Measurements from ENCODE around the gene TXNDC16.

The TXNDC16 gene

GRCh38 chr14:52522581-52523345 is 29.5 kb downstream of the TXNDC16 start:
- no peak for TF ChIP-seq CTCF (conservative IDR thresholded peaks at IDR 0.05; ENCODE audit: low read depth)
- DNase-seq (ENCODE audit: low spot score): no peak
- POLR2A ChIA-PET (ENCODE audit: low non-redundant PET): no interaction called here
- H3K27ac ChIP-seq: no peak overlapping the region
- CTCF ChIA-PET: no interaction called here

- ChIA-PET POLR2A (ENCODE audit: low non-redundant PET) (no interaction called here), CTCF (no interaction called here)
- TF ChIP-seq CTCF (conservative IDR thresholded peaks at IDR 0.05; ENCODE audit: low read depth): no peak
- DNase-seq (ENCODE audit: low spot score): no peak
- no peak overlapping the region for H3K27ac ChIP-seq
These were observed 30.3 kb downstream of the TXNDC16 start for GRCh38 chr14:52522033-52522432.

GRCh38 chr14:52514046-52514811 is 38.1 kb downstream of the TXNDC16 start:
- no peak for DNase-seq (ENCODE audit: low spot score)
- ChIA-PET POLR2A (ENCODE audit: low non-redundant PET) (no interaction called here), CTCF (no interaction called here)
- H3K27ac ChIP-seq: no peak overlapping the region
- TF ChIP-seq CTCF (conservative IDR thresholded peaks at IDR 0.05; ENCODE audit: low read depth): no peak

- no peak for TF ChIP-seq CTCF (conservative IDR thresholded peaks at IDR 0.05; ENCODE audit: low read depth)
- no peak for DNase-seq (ENCODE audit: low spot score)
- POLR2A ChIA-PET (ENCODE audit: low non-redundant PET): no interaction called here
- no peak overlapping the region for H3K27ac ChIP-seq
- CTCF ChIA-PET: no interaction called here
These were observed 39.1 kb downstream of the TXNDC16 start for GRCh38 chr14:52513249-52513648.

- H3K27ac ChIP-seq: no peak overlapping the region
- TF ChIP-seq CTCF (conservative IDR thresholded peaks at IDR 0.05; ENCODE audit: low read depth): no peak
- DNase-seq (ENCODE audit: low spot score): no peak
- ChIA-PET CTCF (interaction anchor here (0.5 kb wide), 1 partner anchor 8 kb away, joined by 3 read pairs; no protein-coding TSS in a partner anchor), POLR2A (ENCODE audit: low non-redundant PET) (no interaction called here)
These were observed 57.9 kb downstream of the TXNDC16 start for GRCh38 chr14:52494444-52494843.

GRCh38 chr14:52485350-52485960 is 66.8 kb downstream of the TXNDC16 start:
- H3K27ac ChIP-seq: no peak overlapping the region
- CTCF ChIA-PET: no interaction called here
- no peak for TF ChIP-seq CTCF (conservative IDR thresholded peaks at IDR 0.05; ENCODE audit: low read depth)
- DNase-seq (ENCODE audit: low spot score): no peak
- POLR2A ChIA-PET (ENCODE audit: low non-redundant PET): no interaction called here

Data from RWPE1 (cell line).